HG02840 (cell line): Measurements from ENCODE around the gene PI4KB.

ENCODE experiments used
- ATAC-seq: cut with Tn5 transposase; IDR thresholded peaks from one replicate; pipeline ENCODE4 v1.9.1; 2021; ENCODE audit warnings: mild to moderate bottlenecking, moderate library complexity, moderate number of reproducible peaks; ENCODE audit not compliant: unreplicated experiment, low FRiP score

Gene PI4KB

GRCh38 chr1:151312826-151313225 is 14.4 kb downstream of the PI4KB start:
- ATAC-seq: no peak

GRCh38 chr1:151312411-151312810 is 14.8 kb downstream of the PI4KB start:
- ATAC-seq: no peak

GRCh38 chr1:151311589-151312331 is 15.5 kb downstream of the PI4KB start:
- no peak for ATAC-seq

GRCh38 chr1:151311011-151311410 is 16.2 kb downstream of the PI4KB start:
- ATAC-seq: no peak

- no peak for ATAC-seq
These were observed 17.3 kb downstream of the PI4KB start for GRCh38 chr1:151309811-151310323.

DNA sequence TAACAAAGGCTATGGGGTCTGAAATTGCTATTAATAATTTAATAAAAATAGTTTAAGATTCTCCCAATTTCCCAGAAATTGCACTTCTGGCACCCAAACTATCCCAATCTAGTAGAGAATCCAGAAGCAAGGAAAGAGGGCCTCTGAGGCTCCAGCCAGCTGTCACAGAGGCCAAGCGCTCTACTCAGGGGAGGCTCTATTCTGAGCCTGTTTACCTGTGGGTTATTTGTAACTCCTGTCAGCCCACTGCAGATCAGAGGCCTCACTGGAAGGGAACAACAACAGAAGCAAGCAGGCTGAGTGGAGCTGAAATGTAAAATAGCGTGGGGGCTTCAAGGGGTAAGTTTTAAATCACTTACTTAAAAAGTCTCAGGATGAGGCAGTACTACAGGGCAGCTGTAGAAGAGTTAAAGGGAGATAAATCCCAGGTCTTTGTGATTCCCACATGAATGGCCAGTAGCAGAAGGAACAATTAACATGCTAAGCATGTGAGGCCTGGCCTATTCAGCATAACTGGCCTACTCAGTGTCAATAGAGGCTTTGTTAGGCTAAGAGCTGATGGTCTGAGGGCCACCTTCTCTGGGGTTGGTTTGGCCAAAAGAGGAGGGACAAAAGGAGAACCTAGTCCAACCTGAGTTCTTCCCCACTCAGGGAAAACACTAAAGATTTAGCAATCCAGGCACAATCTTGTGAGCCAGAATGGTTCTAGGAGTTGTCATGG is 32.3 kb downstream of the PI4KB start:
- ATAC-seq: no peak

DNA sequence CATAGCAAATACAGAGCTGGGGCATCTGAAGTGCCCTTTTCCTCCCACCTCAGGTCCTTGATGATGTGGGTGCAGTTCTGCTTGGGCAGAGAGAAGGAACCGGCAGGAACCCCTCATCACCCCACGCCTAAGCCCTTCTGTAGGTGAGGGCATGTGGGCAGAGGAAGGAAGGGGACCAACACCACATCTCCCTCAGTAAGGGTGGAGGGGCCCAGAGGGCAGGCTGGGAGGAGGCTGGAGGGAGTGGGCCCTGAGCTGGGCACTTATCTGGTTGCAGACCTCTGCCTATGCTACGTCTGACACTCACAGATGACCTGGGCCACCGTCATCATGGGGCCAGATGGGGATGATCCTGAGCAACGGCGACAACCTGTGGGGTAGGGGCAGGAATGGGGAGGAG is 34.1 kb downstream of the PI4KB start:
- ATAC-seq: no peak

DNA sequence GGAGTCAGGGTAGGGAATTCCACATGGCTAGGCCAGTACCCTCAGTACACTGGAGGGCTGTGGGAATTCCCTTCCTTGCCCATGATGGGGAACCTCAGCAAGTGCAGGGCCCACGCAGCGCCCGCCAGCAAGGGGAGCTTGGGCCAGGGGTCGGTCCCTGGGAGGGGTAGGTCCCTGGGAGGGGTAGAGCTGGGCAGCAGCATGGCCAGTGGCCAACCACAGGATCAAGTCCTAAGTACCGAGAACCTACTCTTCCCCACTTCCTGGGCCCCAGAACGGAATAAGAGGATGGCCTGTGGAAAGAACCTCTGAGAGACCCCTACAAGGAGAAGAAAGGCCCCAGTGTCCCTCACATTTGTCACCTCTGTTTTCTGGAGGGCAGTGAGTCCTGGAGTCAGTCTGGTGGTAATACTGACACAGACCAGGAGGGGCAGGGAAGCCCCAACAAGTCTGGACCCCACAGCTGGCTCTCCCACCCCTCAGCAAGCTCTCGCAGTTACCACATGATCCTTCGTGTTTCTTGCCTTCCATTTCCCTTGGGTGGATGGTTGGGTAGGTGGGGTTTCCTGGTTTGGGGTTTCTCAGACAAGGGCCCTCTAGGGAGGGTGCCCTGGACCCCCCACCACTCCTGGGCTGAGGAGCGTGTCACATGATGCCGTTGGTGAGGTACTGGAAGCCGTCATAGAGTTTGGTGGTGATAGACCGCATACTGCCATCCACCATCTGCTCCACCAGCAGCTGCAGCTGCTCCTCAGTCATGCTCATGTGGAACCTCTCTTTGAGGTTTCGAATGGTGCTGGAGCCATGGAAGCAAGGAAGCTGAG is 34.8 kb downstream of the PI4KB start:
- ATAC-seq: no peak

GRCh38 chr1:151290709-151291303 is 36.4 kb downstream of the PI4KB start:
- no peak for ATAC-seq

DNA sequence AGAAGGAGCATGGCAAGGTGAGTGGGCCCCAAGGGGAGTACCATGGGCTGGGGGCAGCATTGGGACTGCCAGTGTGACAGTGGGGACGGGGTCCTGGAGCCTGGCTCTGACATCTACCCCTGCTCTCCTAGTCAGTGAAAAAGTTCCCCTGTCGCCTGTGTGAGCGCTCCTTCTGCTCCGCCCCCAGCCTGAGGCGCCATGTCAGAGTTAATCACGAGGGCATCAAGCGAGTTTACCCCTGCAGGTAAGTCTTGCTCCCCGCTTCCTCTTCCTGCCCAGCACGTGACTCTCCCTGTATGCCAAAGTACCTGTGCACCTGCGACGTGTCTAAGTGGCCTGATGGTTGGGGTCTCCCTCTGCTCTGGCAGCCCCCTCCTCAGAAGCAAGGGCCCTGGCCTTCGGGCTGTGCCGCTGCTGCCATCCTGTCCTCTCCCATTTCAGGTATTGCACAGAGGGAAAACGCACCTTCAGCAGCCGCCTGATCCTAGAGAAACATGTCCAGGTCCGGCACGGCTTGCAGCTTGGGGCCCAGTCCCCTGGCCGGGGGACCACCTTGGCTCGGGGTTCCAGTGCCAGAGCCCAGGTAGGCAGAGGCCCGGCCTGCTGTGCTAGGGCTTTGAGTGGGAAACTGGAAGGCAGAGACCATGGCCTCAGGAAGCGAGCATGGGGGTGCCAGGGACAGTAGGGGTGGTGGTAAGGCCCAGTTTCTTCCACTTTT is 37.1 kb downstream of the PI4KB start:
- ATAC-seq: no peak

DNA sequence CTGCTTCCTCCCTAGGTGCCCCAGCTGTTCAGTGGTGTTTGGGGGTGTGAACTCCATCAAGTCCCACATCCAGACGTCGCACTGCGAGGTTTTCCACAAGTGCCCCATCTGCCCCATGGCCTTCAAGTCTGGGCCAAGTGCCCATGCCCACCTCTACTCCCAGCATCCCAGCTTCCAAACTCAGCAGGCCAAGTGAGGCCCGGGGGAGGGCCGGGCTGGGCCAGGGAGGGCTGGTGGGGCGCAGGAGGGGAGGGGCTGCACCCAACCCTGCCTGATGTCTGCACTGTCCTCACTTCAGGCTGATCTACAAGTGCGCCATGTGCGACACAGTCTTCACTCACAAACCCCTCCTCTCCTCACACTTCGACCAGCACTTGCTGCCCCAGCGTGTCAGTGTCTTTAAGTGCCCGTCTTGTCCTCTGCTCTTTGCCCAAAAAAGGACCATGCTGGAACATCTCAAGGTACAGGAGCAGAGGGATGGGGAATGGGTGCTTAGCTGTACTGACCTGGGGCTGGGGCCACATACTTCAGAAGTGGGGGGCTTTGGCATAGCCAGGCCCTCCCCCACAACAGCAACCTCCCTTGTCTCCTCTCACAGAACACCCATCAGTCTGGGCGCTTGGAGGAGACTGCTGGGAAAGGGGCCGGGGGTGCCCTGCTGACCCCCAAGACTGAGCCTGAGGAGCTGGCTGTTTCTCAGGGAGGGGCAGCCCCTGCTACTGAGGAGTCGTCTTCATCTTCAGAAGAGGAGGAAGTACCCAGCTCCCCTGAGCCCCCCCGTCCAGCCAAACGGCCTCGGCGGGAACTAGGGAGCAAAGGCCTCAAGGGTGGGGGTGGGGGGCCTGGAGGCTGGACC is 37.9 kb downstream of the PI4KB start:
- ATAC-seq: no peak

- no peak for ATAC-seq
These were observed 38.7 kb downstream of the PI4KB start for GRCh38 chr1:151288502-151288901.

DNA sequence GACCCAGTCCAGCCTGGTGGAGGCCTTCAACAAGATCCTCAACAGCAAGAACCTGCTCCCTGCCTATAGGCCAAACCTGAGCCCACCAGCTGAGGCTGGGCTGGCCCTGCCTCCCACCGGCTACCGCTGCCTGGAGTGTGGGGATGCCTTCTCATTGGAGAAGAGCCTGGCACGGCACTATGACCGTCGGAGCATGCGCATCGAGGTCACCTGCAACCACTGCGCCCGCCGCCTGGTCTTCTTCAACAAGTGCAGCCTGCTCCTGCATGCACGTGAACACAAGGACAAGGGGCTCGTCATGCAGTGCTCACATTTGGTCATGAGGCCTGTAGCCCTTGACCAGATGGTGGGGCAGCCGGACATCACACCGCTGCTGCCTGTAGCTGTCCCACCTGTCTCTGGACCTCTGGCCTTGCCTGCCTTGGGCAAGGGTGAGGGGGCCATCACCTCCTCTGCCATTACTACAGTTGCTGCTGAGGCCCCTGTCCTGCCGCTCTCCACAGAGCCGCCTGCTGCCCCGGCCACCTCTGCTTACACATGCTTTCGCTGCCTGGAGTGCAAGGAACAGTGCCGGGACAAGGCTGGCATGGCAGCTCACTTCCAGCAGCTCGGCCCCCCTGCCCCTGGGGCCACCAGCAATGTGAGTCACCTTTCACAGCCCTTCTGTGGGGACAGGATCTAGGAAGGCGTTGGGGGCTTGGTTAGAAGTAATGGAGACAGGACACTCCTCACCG is 39.3 kb downstream of the PI4KB start:
- ATAC-seq: no peak

- ATAC-seq: no peak
These were observed 39.9 kb downstream of the PI4KB start for GRCh38 chr1:151287341-151287699.

DNA sequence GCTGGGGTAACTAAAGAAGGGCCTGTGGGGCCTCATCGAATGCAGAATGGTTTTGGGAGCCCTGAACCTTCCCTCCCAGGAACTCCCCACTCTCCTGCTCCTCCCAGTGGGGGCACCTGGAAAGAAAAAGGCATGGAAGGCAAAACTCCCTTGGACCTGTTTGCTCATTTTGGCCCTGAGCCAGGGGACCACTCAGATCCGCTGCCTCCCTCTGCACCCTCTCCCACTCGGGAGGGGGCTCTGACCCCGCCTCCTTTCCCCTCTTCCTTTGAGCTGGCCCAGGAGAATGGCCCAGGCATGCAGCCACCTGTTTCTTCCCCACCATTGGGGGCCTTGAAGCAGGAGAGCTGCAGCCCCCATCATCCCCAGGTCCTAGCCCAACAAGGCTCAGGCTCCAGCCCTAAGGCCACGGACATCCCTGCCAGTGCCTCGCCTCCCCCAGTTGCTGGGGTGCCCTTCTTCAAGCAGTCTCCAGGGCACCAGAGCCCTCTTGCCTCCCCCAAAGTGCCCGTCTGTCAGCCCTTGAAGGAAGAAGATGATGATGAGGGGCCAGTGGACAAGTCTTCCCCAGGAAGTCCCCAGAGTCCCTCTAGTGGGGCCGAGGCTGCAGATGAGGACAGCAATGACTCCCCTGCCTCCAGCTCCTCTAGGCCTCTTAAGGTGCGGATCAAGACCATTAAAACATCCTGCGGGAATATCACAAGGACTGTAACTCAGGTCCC is 40.4 kb downstream of the PI4KB start:
- ATAC-seq: no peak

- no peak for ATAC-seq
These were observed 43.1 kb downstream of the PI4KB start for GRCh38 chr1:151284013-151284577.

GRCh38 chr1:151282883-151283725 is 44.1 kb downstream of the PI4KB start:
- ATAC-seq: no peak
